Fibroblast of the conjunctiva (primary cell): ENCODE measurements around the gene GPHN.
A peak's percentile ranks its signal among the peaks of the same experiment; 100 is the strongest.

Experiments used
- DNase-seq: peaks from one replicate; pipeline ENCODE4 v3.0.0-alpha.2; 2010; ENCODE audit warnings: low read depth

The GPHN gene

GRCh38 chr14:66600416-66600815 is 92.5 kb downstream of the GPHN start:
- DNase-seq, result no peak

GRCh38 chr14:66601932-66602578 is 94.1 kb downstream of the GPHN start:
- DNase-seq, result no peak

GRCh38 chr14:66603945-66604344 is 96.0 kb downstream of the GPHN start:
- no peak for DNase-seq

GRCh38 chr14:66606826-66607225 is 98.9 kb downstream of the GPHN start:
- no peak for DNase-seq

GRCh38 chr14:66610154-66610563 is 102.2 kb downstream of the GPHN start:
- no peak for DNase-seq

- DNase-seq, result no peak
Observed at GRCh38 chr14:66613344-66613743, 105.4 kb downstream of the GPHN start.

GRCh38 chr14:66619952-66620351 is 112.0 kb downstream of the GPHN start:
- no peak for DNase-seq

- DNase-seq, result no peak
Observed at GRCh38 chr14:66623838-66624237, 115.9 kb downstream of the GPHN start.

GRCh38 chr14:66624336-66624937 is 116.5 kb downstream of the GPHN start:
- DNase-seq, result peak; percentile 64

- no peak for DNase-seq
Observed at GRCh38 chr14:66628636-66629035, 120.7 kb downstream of the GPHN start.

GRCh38 chr14:66629499-66629898 is 121.6 kb downstream of the GPHN start:
- DNase-seq, result no peak

- no peak for DNase-seq
Observed at GRCh38 chr14:66634876-66635275, 126.9 kb downstream of the GPHN start.

- no peak for DNase-seq
Observed at GRCh38 chr14:66635435-66635834, 127.5 kb downstream of the GPHN start.

GRCh38 chr14:66636240-66636639 is 128.3 kb downstream of the GPHN start:
- DNase-seq, result no peak

GRCh38 chr14:66638689-66639088 is 130.7 kb downstream of the GPHN start:
- DNase-seq, result no peak

- no peak for DNase-seq
Observed at GRCh38 chr14:66641861-66642635, 134.1 kb downstream of the GPHN start.

GRCh38 chr14:66643344-66643743 is 135.4 kb downstream of the GPHN start:
- no peak for DNase-seq

- no peak for DNase-seq
Observed at GRCh38 chr14:66645716-66646115, 137.8 kb downstream of the GPHN start.

GRCh38 chr14:66649498-66649897 is 141.6 kb downstream of the GPHN start:
- DNase-seq, result no peak

GRCh38 chr14:66650491-66650911 is 142.6 kb downstream of the GPHN start:
- DNase-seq, result no peak

GRCh38 chr14:66651536-66652220 is 143.7 kb downstream of the GPHN start:
- no peak for DNase-seq

GRCh38 chr14:66652525-66653106 is 144.7 kb downstream of the GPHN start:
- no peak for DNase-seq
